Memory B cell (primary cell): Measurements from ENCODE around the gene TMX2.

Source experiments
- ATAC-seq: fragments of 150-1000 bp; cut with Tn5 transposase; 2 replicates; pipeline ENCODE4 v1.10.0; 2021; ENCODE audit warnings: low read depth, mild to moderate bottlenecking, moderate library complexity
- DNase-seq, 2 donors: peaks; one replicate each; pipeline ENCODE4 v3.0.0; 2022; ENCODE audit warnings: low spot score in 2 of 2
- H3K27ac Mint-ChIP-seq: one replicate; pipeline ENCODE4 v1.8.0; 2022; ENCODE audit warnings: mild to moderate bottlenecking, moderate library complexity, mixed read lengths
- H3K27me3 Mint-ChIP-seq: one replicate; pipeline ENCODE4 v1.8.0; 2022; ENCODE audit warnings: mixed read lengths
- H3K36me3 Mint-ChIP-seq: one replicate; pipeline ENCODE4 v1.8.0; 2022; ENCODE audit warnings: mild to moderate bottlenecking, mixed read lengths
- H3K4me1 Mint-ChIP-seq: one replicate; pipeline ENCODE4 v1.8.0; 2022; ENCODE audit warnings: mixed read lengths
- H3K4me3 Mint-ChIP-seq: one replicate; pipeline ENCODE4 v1.8.0; 2022; ENCODE audit warnings: mild to moderate bottlenecking, moderate library complexity, mixed read lengths
- H3K9me3 Mint-ChIP-seq: one replicate; pipeline ENCODE4 v1.8.0; 2022; ENCODE audit warnings: mixed read lengths

The TMX2 gene

GRCh38 chr11:57786436-57786835 lies 74.0 kb downstream of the TMX2 start:
- H3K27me3 Mint-ChIP-seq, result no peaks in the 10 kb centered on the region
- ATAC-seq (no peak), DNase-seq (no peak)
- H3K27ac Mint-ChIP-seq, result no peak overlapping the region
- no peaks in the 10 kb centered on the region for H3K9me3 Mint-ChIP-seq
- peaks cover 35% of the 10 kb centered on the region for H3K4me1 Mint-ChIP-seq
- H3K4me3 Mint-ChIP-seq, result peak overlapping the region; percentile 27
- H3K36me3 Mint-ChIP-seq, result peaks cover 5% of the 10 kb centered on the region

DNA sequence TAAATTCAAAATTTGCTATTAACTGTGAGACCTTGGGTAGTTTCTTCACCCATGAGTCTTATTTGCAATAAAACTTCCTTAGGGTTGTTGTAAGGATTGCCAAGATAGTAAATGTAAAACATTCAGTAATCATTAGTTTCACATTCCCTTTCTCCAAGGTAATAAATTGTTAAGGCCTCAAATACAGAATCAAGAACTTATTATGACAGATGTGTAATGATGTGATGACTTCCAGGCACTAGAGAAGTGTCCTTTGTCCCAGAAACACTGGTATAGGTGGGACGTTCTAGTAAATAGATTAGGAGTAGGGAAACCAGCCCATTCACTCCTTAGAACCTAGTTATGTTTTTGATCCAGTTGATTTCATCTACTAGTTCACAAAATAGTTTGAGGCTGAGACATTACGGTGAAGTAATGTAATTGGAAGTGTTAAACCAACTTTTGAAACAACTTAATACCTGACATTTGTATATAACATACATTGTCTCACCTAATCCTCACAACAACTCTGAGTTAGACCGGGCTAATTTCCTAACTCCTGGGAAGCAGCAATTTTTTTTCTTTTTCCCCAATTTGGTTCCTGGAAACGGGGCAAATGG lies 74.7 kb downstream of the TMX2 start:
- no peak for DNase-seq
- Mint-ChIP-seq H3K27me3 (no peaks in the 10 kb centered on the region), H3K4me3 (no peak overlapping the region), H3K9me3 (no peaks in the 10 kb centered on the region), H3K27ac (peak overlapping the region; percentile 12), H3K4me1 (peaks cover 34% of the 10 kb centered on the region), H3K36me3 (peaks cover 2% of the 10 kb centered on the region)
- no peak for ATAC-seq

- ATAC-seq (no peak), DNase-seq (no peak)
Observed at GRCh38 chr11:57787920-57788702, 75.7 kb downstream of the TMX2 start.

GRCh38 chr11:57788703-57789088 lies 76.3 kb downstream of the TMX2 start:
- no peaks in the 10 kb centered on the region for H3K27me3 Mint-ChIP-seq
- H3K4me3 Mint-ChIP-seq, result no peak overlapping the region
- H3K4me1 Mint-ChIP-seq, result peaks cover 46% of the 10 kb centered on the region

More at GRCh38 chr11:57787920-57788702, 75.7 kb downstream of the TMX2 start:
- no peaks in the 10 kb centered on the region for H3K9me3 Mint-ChIP-seq
- no peaks in the 10 kb centered on the region for H3K36me3 Mint-ChIP-seq
- peaks cover 41% of the 10 kb centered on the region for H3K4me1 Mint-ChIP-seq
- no peaks in the 10 kb centered on the region for H3K27me3 Mint-ChIP-seq
- no peak overlapping the region for H3K4me3 Mint-ChIP-seq
- H3K27ac Mint-ChIP-seq, result peak overlapping the region; percentile 12

More at GRCh38 chr11:57788703-57789088, 76.3 kb downstream of the TMX2 start:
- Mint-ChIP-seq H3K27ac (no peak overlapping the region), H3K9me3 (no peaks in the 10 kb centered on the region), H3K36me3 (no peaks in the 10 kb centered on the region)
- ATAC-seq, result no peak
- DNase-seq, result no peak
